ENCODE results near the gene NMNAT3.

NMNAT3 gene

GRCh38 chr3:139519998-139520737 lies 157.6 kb downstream of the NMNAT3 start:
- no peak for TF ChIP-seq EZH2 (IDR thresholded peaks at IDR 0.05; ENCODE audit: borderline replicate concordance, low read depth, low read length, severe bottlenecking)
- peak; percentile 37 for TF ChIP-seq CTCF (IDR thresholded peaks at IDR 0.05; ENCODE audit: borderline replicate concordance, extremely low read depth, low read length, poor library complexity, severe bottlenecking)
- no peaks in the 10 kb centered on the region for H3K27me3 ChIP-seq (ENCODE audit: insufficient read depth, low read length, poor library complexity)
- no peak overlapping the region for H3K4me3 ChIP-seq (ENCODE audit: low read depth in 1 of 2, low read length in 2 of 2)
- no peaks in the 10 kb centered on the region for H3K36me3 ChIP-seq (ENCODE audit: insufficient read depth, low read length)
- ATAC-seq (ENCODE audit: insufficient read depth, low read depth): no peak
- no peaks in the 10 kb centered on the region for H3K4me1 ChIP-seq (ENCODE audit: insufficient read depth, low read length)
- H2AFZ ChIP-seq (ENCODE audit: low read depth, low read length): no peak overlapping the region
- H3K27ac ChIP-seq (ENCODE audit: low read length): no peak overlapping the region
- no peaks in the 10 kb centered on the region for H4K20me1 ChIP-seq (ENCODE audit: insufficient read depth, low read length)
- peak; percentile 9 for DNase-seq
- no peak overlapping the region for H3K4me2 ChIP-seq (ENCODE audit: insufficient read depth, low read length)
- no peak overlapping the region for H3K9ac ChIP-seq (ENCODE audit: low read depth, low read length)
- H3K79me2 ChIP-seq (ENCODE audit: insufficient read depth, low read length): no peaks in the 10 kb centered on the region
- H3K9me3 ChIP-seq (ENCODE audit: insufficient read depth, low read length, severe bottlenecking): no peaks in the 10 kb centered on the region

GRCh38 chr3:139518926-139519842 lies 158.6 kb downstream of the NMNAT3 start:
- H3K27ac ChIP-seq (ENCODE audit: low read length): no peak overlapping the region
- ATAC-seq (ENCODE audit: insufficient read depth, low read depth): no peak
- no peaks in the 10 kb centered on the region for H3K4me1 ChIP-seq (ENCODE audit: insufficient read depth, low read length)
- no peak overlapping the region for H2AFZ ChIP-seq (ENCODE audit: low read depth, low read length)
- H3K27me3 ChIP-seq (ENCODE audit: insufficient read depth, low read length, poor library complexity): no peaks in the 10 kb centered on the region
- no peak for TF ChIP-seq CTCF (IDR thresholded peaks at IDR 0.05; ENCODE audit: borderline replicate concordance, extremely low read depth, low read length, poor library complexity, severe bottlenecking)
- TF ChIP-seq EZH2 (IDR thresholded peaks at IDR 0.05; ENCODE audit: borderline replicate concordance, low read depth, low read length, severe bottlenecking): no peak
- H3K9ac ChIP-seq (ENCODE audit: low read depth, low read length): no peak overlapping the region
- H3K4me2 ChIP-seq (ENCODE audit: insufficient read depth, low read length): no peak overlapping the region
- no peaks in the 10 kb centered on the region for H3K36me3 ChIP-seq (ENCODE audit: insufficient read depth, low read length)
- H3K79me2 ChIP-seq (ENCODE audit: insufficient read depth, low read length): no peaks in the 10 kb centered on the region
- no peaks in the 10 kb centered on the region for H4K20me1 ChIP-seq (ENCODE audit: insufficient read depth, low read length)
- no peak overlapping the region for H3K4me3 ChIP-seq (ENCODE audit: low read depth in 1 of 2, low read length in 2 of 2)
- DNase-seq: no peak
- no peaks in the 10 kb centered on the region for H3K9me3 ChIP-seq (ENCODE audit: insufficient read depth, low read length, severe bottlenecking)

GRCh38 chr3:139518306-139518705 lies 159.5 kb downstream of the NMNAT3 start:
- no peak for TF ChIP-seq CTCF (IDR thresholded peaks at IDR 0.05; ENCODE audit: borderline replicate concordance, extremely low read depth, low read length, poor library complexity, severe bottlenecking)
- TF ChIP-seq EZH2 (IDR thresholded peaks at IDR 0.05; ENCODE audit: borderline replicate concordance, low read depth, low read length, severe bottlenecking): no peak
- Histone ChIP-seq H3K9me3 (ENCODE audit: insufficient read depth, low read length, severe bottlenecking) (no peaks in the 10 kb centered on the region), H3K4me3 (ENCODE audit: low read depth in 1 of 2, low read length in 2 of 2) (no peak overlapping the region), H3K79me2 (ENCODE audit: insufficient read depth, low read length) (no peaks in the 10 kb centered on the region), H3K4me1 (ENCODE audit: insufficient read depth, low read length) (no peaks in the 10 kb centered on the region), H3K4me2 (ENCODE audit: insufficient read depth, low read length) (no peak overlapping the region), H3K27me3 (ENCODE audit: insufficient read depth, low read length, poor library complexity) (no peaks in the 10 kb centered on the region), H3K36me3 (ENCODE audit: insufficient read depth, low read length) (no peaks in the 10 kb centered on the region), H2AFZ (ENCODE audit: low read depth, low read length) (no peak overlapping the region), H3K27ac (ENCODE audit: low read length) (no peak overlapping the region), H3K9ac (ENCODE audit: low read depth, low read length) (no peak overlapping the region), H4K20me1 (ENCODE audit: insufficient read depth, low read length) (no peaks in the 10 kb centered on the region)
- no peak for ATAC-seq (ENCODE audit: insufficient read depth, low read depth)
- no peak for DNase-seq

Data from DND-41 (cell line).